ENCODE data around the gene MT1B.
"Not testable (repeated sequence)": the region's sequence is repeated elsewhere in the genome, so short reads cannot be mapped to it uniquely, and the experiment has no call there.

Gene MT1B

DNA sequence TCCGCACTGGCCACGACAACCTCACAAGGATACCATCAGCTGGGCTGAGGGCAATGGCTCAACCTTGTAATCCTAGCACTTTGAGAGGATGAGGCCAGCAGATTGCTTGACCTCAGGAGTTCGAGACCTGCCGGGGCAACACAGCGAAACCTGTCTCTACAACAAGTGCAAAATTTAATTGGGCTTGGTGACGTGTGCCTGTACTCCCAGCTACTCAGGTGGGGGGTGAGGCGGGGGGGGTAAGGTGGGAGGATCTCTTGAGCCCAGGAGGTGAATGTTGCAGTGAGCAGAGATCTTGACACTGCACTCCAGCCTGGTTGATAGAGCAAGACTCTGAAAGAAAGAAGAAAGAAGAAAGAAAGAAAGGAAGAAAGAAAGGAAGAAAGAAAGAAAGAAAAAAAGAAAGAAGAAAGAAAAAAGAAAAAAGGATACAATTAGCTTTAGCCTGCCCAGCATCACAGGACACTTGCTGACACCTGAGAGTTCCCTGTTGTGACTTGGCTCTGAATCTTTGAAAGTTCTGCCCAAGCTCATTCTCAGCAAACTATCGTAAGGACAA lies 31.3 kb upstream of the MT1B start:
- no peak for DNase-seq

DNA sequence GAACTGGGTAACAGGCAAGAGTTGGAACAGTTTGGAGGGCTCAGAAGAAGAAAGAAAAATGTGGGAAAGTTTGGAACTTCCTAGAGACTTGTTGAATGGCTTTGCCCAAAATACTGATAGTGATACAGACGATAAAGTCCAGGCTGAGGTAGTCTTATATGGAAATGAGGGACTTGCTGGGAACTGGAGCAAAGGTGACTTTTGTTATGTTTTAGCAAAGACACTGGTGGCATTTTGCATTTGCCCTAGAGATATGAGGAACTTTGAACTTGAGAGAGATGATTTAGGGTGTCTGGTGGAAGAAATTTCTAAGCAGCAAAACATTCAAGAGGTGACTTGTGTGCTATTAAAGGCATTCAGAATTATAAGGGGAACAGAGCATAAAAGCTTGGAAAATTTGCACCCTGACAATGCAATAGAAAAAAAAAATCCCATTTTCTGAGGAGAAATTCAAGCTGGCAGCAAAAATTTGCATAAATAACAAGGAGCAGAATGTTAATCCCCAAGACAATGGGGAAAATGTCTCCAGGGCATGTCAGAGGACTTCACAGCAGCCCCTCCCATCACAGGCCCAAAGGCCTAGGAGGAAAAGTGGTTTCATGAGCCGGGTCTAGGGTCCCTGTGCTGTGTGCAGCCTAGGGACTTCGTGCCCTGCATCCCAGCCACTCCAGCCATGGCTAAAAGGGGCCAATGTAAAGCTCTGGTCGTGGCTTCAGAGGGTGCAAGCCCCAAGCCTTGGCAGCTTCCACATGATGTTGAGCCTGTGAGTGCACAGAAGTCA lies 29.8 kb upstream of the MT1B start:
- not testable (repeated sequence) for DNase-seq

DNA sequence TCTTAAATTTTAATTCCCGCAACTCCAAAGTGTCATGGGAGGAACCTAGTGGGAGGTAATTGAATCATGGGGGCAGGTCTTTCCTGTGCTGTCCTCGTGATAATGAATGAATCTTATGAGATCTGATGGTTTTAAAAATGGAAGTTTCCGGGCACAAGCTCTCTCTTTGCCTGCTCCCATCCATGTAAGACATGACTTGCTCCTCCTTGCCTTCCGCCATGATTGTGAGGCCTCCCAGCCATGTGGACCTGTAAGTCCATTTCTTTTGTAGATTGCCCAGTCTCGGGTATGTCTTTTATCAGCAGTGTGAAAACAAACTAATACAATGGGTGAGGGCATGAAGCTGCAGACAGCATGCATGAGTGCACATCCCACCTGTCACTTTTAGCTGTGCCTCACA lies 28.5 kb upstream of the MT1B start:
- DNase-seq, result not testable (repeated sequence)

DNA sequence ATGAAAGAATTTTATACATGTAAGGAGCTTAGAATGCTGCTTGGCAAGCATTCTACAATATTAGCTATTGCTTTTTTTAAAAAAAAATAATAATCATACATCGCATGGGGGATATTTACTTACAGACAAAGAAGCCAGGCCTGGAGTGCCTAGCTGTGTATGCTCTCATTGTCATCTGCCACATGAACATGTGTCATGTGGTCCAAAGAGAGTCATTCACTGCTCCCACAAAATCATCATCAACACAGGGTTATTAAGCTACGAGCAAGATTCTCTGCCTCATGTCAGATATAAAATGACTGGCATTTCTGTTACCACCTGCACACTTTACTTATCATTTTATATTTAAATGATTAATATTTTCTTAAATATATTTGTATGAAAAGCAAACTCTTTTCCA lies 28.0 kb upstream of the MT1B start:
- DNase-seq, result peak in 2 of 4 experiments; percentile 30 to 47

DNA sequence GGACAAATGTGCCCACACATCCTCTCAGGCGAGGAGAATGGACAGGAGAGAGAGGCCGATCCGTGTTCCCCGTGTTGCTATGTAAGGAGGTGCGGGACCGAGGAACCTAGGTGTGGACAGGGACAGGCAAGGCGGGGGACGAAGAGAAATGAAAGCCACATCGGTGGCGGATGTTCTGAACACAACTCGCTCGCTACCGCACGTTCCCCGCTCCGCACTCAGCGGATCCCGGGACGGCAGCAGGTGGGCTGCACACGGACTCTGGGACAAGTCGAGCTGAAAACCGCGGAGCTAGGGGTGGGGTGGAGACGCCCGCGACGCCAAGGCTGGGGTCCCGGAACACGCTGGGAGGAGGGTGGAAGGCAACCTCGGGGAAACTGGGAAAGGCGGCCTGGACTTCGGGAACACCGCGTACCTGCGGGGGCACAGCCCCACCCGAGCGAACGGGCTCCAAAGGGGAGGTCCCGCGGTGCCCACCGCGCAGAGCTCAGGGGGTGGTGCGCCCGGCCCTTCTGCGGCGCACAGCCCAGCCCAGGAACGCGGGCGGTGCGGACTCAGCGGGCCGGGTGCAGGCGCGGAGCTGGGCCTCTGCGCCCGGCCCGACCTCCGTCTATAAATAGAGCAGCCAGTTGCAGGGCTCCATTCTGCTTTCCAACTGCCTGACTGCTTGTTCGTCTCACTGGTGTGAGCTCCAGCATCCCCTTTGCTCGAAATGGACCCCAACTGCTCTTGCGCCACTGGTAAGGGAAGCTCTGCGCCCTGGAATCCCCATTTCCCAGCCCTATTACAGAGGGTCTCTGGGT lies 26.3 kb upstream of the MT1B start, which contains the start of gene MT1E:
TSS of gene MT1E (plus strand) at position 642 of the 803 bp plus-strand sequence. CDS start at position 713, 71 bp downstream.
- peak; percentile 78 to 86 (median 81) for DNase-seq

GRCh38 chr16:56625943-56626654 lies 25.6 kb upstream of the MT1B start:
- peak; percentile 31 to 61 (median 39) for DNase-seq

DNA sequence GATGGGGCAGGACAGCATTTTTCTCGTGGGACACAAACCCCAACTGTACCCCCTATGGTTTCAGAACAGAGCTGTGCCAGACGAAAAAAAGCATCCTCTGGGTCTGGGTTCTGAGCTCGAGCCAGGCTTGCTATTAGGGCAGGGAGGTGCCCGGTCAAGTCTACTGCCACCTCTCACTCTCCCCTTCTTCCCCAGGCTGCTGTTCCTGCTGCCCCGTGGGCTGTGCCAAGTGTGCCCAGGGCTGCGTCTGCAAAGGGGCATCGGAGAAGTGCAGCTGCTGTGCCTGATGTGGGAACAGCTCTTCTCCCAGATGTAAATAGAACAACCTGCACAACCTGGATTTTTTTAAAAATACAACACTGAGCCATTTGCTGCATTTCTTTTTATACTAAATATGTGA lies 25.0 kb upstream of the MT1B start:
- no peak for DNase-seq

- no peak for DNase-seq
Observed at GRCh38 chr16:56628486-56629350, 23.0 kb upstream of the MT1B start.

GRCh38 chr16:56629531-56629930 lies 22.2 kb upstream of the MT1B start:
- DNase-seq, result peak in 1 of 4 experiments; percentile 22

DNA sequence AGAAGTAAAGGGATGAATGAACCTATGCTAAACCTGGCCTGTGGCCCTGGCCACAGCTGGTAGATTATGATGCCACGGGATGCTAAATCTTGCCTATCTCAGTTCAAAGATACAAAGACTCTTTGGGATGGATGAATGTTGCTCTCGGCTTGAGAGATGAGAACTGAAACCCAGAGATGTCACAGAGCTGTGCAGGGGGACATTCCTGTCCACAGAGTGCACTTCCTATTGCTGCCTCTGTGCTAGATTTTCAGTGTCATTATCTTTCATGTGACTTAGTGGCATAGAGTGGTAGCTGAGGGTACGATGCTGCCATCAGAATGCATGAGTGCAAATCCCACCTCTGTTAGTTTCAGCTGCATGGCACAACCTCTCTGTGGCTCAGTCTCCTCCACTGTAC lies 21.6 kb upstream of the MT1B start:
- DNase-seq, result peak in 2 of 4 experiments; percentile 21 to 39

GRCh38 chr16:56631197-56631596 lies 20.5 kb upstream of the MT1B start:
- no peak for DNase-seq

GRCh38 chr16:56631832-56632155 lies 19.9 kb upstream of the MT1B start:
- peak in 1 of 4 experiments; percentile 32 for DNase-seq

GRCh38 chr16:56632156-56632847 lies 19.4 kb upstream of the MT1B start, which contains the start of gene MT1M:
MT1M (plus strand) TSS chr16:56632659; CDS start chr16:56632732, 73 bp downstream.
- DNase-seq, result peak in 1 of 4 experiments; percentile 43

GRCh38 chr16:56632848-56633365 lies 18.8 kb upstream of the MT1B start:
- no peak for DNase-seq

GRCh38 chr16:56633535-56633934 lies 18.2 kb upstream of the MT1B start:
- no peak for DNase-seq

DNA sequence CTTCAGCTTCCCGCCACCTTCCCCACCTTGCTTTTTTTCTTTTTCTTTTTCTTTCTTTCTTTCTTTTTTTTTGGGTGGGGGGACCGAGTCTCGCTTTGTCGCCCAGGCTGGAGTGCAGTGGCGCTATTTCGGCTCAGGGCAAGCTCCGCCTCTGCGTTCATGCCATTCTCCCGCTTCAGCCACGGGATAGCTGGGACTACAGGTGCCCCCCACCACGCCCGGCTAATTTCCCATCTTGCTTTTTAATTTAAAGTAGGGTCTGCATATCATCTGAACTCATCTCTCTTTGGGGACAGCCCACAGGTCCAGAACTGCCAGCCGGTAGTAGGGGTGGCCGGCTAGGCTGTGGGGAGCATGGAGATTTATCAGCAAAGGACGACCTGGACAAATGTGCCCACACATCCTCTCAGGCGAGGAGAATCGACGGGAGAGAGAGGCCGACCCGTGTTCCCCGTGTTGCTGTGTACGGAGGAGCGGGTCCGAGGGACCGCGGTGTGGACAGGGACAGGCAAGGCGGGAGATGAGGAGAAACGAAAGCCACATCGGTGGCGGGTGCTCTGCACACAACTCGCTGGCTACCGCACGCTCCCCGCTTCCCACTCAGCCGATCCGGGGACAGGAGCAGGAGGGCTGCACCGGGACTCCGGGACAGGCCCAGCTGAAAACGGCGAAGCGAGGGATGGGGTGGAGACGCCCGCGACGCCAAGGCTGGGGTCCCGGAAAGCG lies 16.8 kb upstream of the MT1B start:
- DNase-seq, result peak in 1 of 4 experiments; percentile 19

GRCh38 chr16:56635441-56635967 lies 16.2 kb upstream of the MT1B start:
- DNase-seq, result no peak

GRCh38 chr16:56636616-56637413 lies 14.9 kb upstream of the MT1B start:
- DNase-seq, result no peak
